GM23338 (cell line): ENCODE data around the gene IRF2BPL. TPM values are rescaled to one million over a fixed set of nuclear protein-coding genes. Genes with fewer than 3 reads are reported as not detected.
A peak's percentile ranks its signal among the peaks of the same experiment; 100 is the strongest.

Source experiments
- ATAC-seq: fragments of 200-7000 bp; cut with Tn5 transposase; 3 replicates; pipeline ENCODE4 v1.9.1; 2020
- DNase-seq: peaks from one replicate; pipeline ENCODE4 v3.0.0-alpha.2; 2015; ENCODE audit warnings: low spot score
- H2AFZ ChIP-seq: fragments of 200-600 bp; sonication (generic); 2 replicates; pipeline ENCODE4 v1.8.0; 2016; ENCODE audit warnings: antibody characterized with exemption, mild to moderate bottlenecking, moderate library complexity
- H3F3A ChIP-seq: fragments of 200-600 bp; sonication (generic); replicated peaks from 2 replicates; pipeline ENCODE4 v1.8.0; 2017; ENCODE audit warnings: antibody characterized with exemption, mixed run types, low read depth
- H3K27ac ChIP-seq: fragments of 200-600 bp; sonication (generic); 2 replicates; pipeline ENCODE4 v1.6.1; 2016; ENCODE audit warnings: low read depth
- H3K27me3 ChIP-seq: fragments of 200-600 bp; sonication (generic); 2 replicates; pipeline ENCODE4 v1.8.0; 2016; ENCODE audit warnings: mild to moderate bottlenecking, mixed run types, moderate library complexity; ENCODE audit not compliant: insufficient read depth
- H3K36me3 ChIP-seq: fragments of 200-600 bp; sonication (generic); 2 replicates; pipeline ENCODE4 v1.8.0; 2016; ENCODE audit warnings: mild to moderate bottlenecking; ENCODE audit not compliant: insufficient read depth
- H3K4me1 ChIP-seq: fragments of 200-600 bp; sonication (generic); 2 replicates; pipeline ENCODE4 v1.8.0; 2016; ENCODE audit warnings: mild to moderate bottlenecking, moderate library complexity; ENCODE audit not compliant: insufficient read depth
- H3K4me2 ChIP-seq: fragments of 200-600 bp; sonication (generic); 2 replicates; pipeline ENCODE4 v1.7.1; 2017; ENCODE audit warnings: mixed run types
- H3K4me3 ChIP-seq: fragments of 200-600 bp; sonication (generic); 2 replicates; pipeline ENCODE4 v1.6.1; 2016; ENCODE audit warnings: mixed run types
- H3K79me2 ChIP-seq: fragments of 200-600 bp; sonication (generic); replicated peaks from 2 replicates; pipeline ENCODE4 v1.8.0; 2017; ENCODE audit warnings: mild to moderate bottlenecking; ENCODE audit not compliant: insufficient read depth
- H3K9me2 ChIP-seq: fragments of 200-600 bp; sonication (generic); 2 replicates; pipeline ENCODE4 v1.8.0; 2017; ENCODE audit not compliant: insufficient read depth
- H4K20me1 ChIP-seq: fragments of 200-600 bp; sonication (generic); replicated peaks from 2 replicates; pipeline ENCODE4 v1.8.0; 2017; ENCODE audit warnings: mild to moderate bottlenecking; ENCODE audit not compliant: insufficient read depth
- H3K27ac Mint-ChIP-seq: 2 replicates; pipeline ENCODE4 v1.8.0; 2020; ENCODE audit warnings: inconsistent platforms, mild to moderate bottlenecking, moderate library complexity, mixed read lengths
- H3K27me3 Mint-ChIP-seq: 3 replicates; pipeline ENCODE4 v1.8.0; 2022; ENCODE audit warnings: low read depth, mild to moderate bottlenecking, moderate library complexity, mixed read lengths, inconsistent platforms; ENCODE audit not compliant: insufficient read depth, poor library complexity
- H3K36me3 Mint-ChIP-seq: 3 replicates; pipeline ENCODE4 v1.8.0; 2021; ENCODE audit warnings: low read depth, mild to moderate bottlenecking, inconsistent platforms, moderate library complexity, mixed read lengths
- H3K4me1 Mint-ChIP-seq: 3 replicates; pipeline ENCODE4 v1.8.0; 2020; ENCODE audit warnings: mild to moderate bottlenecking, inconsistent platforms, mixed read lengths
- H3K4me3 Mint-ChIP-seq: 3 replicates; pipeline ENCODE4 v1.8.0; 2021; ENCODE audit warnings: moderate library complexity, mild to moderate bottlenecking, inconsistent platforms, mixed read lengths
- H3K9me3 Mint-ChIP-seq: 3 replicates; pipeline ENCODE4 v1.8.0; 2020; ENCODE audit warnings: moderate library complexity, mild to moderate bottlenecking, inconsistent platforms, mixed read lengths
- CREB1 ChIP-seq: fragments of 250-450 bp; sonication (Bioruptor Pico); IDR thresholded peaks from 2 replicates; pipeline ENCODE4 v1.5.0; 2020; ENCODE audit warnings: low read depth, mild to moderate bottlenecking, moderate library complexity
- CTCF ChIP-seq, 2 experiments: fragments of 200-600 bp in 1 of 2; sonication (generic) in 1 of 2; conservative IDR thresholded peaks; 2 replicates each; pipeline versions ENCODE4 v1.5.1 to v1.6.1; 2016 to 2017; ENCODE audit warnings: antibody characterized with exemption in 2 of 2, low read depth in 2 of 2, mild to moderate bottlenecking in 2 of 2, moderate library complexity in 1 of 2
- ETS1 ChIP-seq: IDR thresholded peaks from 2 replicates; pipeline ENCODE4 v1.6.1; 2016; ENCODE audit warnings: antibody characterized with exemption
- EZH2 ChIP-seq: fragments of 200-600 bp; sonication (generic); IDR thresholded peaks from one replicate; pipeline ENCODE4 v1.8.0; 2017; ENCODE audit warnings: antibody characterized with exemption, mild to moderate bottlenecking, low read depth; ENCODE audit not compliant: unreplicated experiment
- EZH2phosphoT487 ChIP-seq: fragments of 200-600 bp; sonication (generic); IDR thresholded peaks from one replicate; pipeline ENCODE4 v1.8.1; 2018; ENCODE audit warnings: antibody characterized with exemption; ENCODE audit not compliant: unreplicated experiment
- JUNB ChIP-seq: IDR thresholded peaks from one replicate; pipeline ENCODE4 v1.6.1; 2016; ENCODE audit warnings: antibody characterized with exemption; ENCODE audit not compliant: unreplicated experiment
- NANOG ChIP-seq: IDR thresholded peaks from 2 replicates; pipeline ENCODE4 v1.6.1; 2016; ENCODE audit warnings: antibody characterized with exemption, borderline replicate concordance
- POLR2AphosphoS5 ChIP-seq: IDR thresholded peaks from 2 replicates; pipeline ENCODE4 v1.6.1; 2016; ENCODE audit warnings: antibody characterized with exemption, low read depth
- REST ChIP-seq: IDR thresholded peaks from one replicate; pipeline ENCODE4 v1.6.1; 2018; ENCODE audit warnings: antibody characterized with exemption; ENCODE audit not compliant: unreplicated experiment
- STAT1 ChIP-seq: IDR thresholded peaks from one replicate; pipeline ENCODE4 v1.6.1; 2016; ENCODE audit warnings: antibody characterized with exemption; ENCODE audit not compliant: unreplicated experiment
- ZNF114 ChIP-seq: fragments of 250-450 bp; sonication (Bioruptor Pico); IDR thresholded peaks from 2 replicates; pipeline ENCODE4 v1.5.0; 2020; ENCODE audit warnings: mild to moderate bottlenecking, moderate library complexity
- ZNF331 ChIP-seq: fragments of 250-450 bp; sonication (Bioruptor Pico); IDR thresholded peaks from 2 replicates; pipeline ENCODE4 v1.5.0; 2020; ENCODE audit warnings: low read depth, mild to moderate bottlenecking, moderate library complexity
- polyA plus RNA-seq: library from polyadenylated mRNA; unstranded; fragments of >200 nt; fragmentation: Nextera tagmentation; extraction: Ambion mirVana; gene quantifications from 2 replicates; pipeline ENCODE4 v1.2.1, GENCODE V29; 2016
- total RNA-seq: library from RNA; depleted of rRNA; stranded (reverse); fragments of >200 nt; shearing (Covaris generic); gene quantifications from 2 replicates; pipeline ENCODE4 v1.2.3, GENCODE V29; 2014

Gene IRF2BPL
- total and polyA plus RNA-seq, 2 experiments from 2014 or later, result 11.2 to 119 TPM

- Mint-ChIP-seq H3K9me3 (0 out of 3 replicates have a peak, but pooled peaks cover 4% of the 10 kb centered on the region), H3K36me3 (no peaks in the 10 kb centered on the region; the same call in 2 of the 3 replicates), H3K27ac (no peak overlapping the region; the same call in 1 of the 2 replicates), H3K27me3 (peaks cover 14% of the 10 kb centered on the region), H3K4me3 (no peak overlapping the region), H3K4me1 (peaks cover 50% of the 10 kb centered on the region)
- H3K9me2 ChIP-seq, result no peaks in the 10 kb centered on the region
- H2AFZ ChIP-seq, result peak overlapping the region; percentile 89
- H3K27ac ChIP-seq, result no peak overlapping the region; the same call in 1 of the 2 replicates
- H4K20me1 ChIP-seq, result no peaks in the 10 kb centered on the region
- peaks cover 46% of the 10 kb centered on the region for H3K4me1 ChIP-seq
- H3K36me3 ChIP-seq, result no peaks in the 10 kb centered on the region
- no peak overlapping the region for H3K4me3 ChIP-seq
- ATAC-seq, result peak; percentile 28
- no peak for TF ChIP-seq CREB1 (CRISPR knock-in tag)
- no peak for TF ChIP-seq REST
- TF ChIP-seq ETS1, result no peak
- H3K4me2 ChIP-seq, result 0 out of 2 replicates have a peak overlapping the region, but pooled peaks have one; percentile 48
- no peak for DNase-seq
- H3K79me2 ChIP-seq, result no peaks in the 10 kb centered on the region
- H3K27me3 ChIP-seq, result no peaks in the 10 kb centered on the region
- 0 out of 2 replicates have a peak, but pooled peaks cover 3% of the 10 kb centered on the region for H3F3A ChIP-seq
These were observed 24.4 kb downstream of the IRF2BPL start for GRCh38 chr14:77003960-77004710.

GRCh38 chr14:77002889-77003288, 25.6 kb downstream of the IRF2BPL start:
- Histone ChIP-seq H3K9me2 (no peaks in the 10 kb centered on the region), H3K27ac (no peak overlapping the region), H3K27me3 (no peaks in the 10 kb centered on the region), H3K4me3 (no peak overlapping the region), H4K20me1 (no peaks in the 10 kb centered on the region), H3K4me2 (no peak overlapping the region), H3F3A (0 out of 2 replicates have a peak, but pooled peaks cover 3% of the 10 kb centered on the region), H2AFZ (no peak overlapping the region), H3K4me1 (peaks cover 38% of the 10 kb centered on the region), H3K79me2 (no peaks in the 10 kb centered on the region), H3K36me3 (no peaks in the 10 kb centered on the region)
- Mint-ChIP-seq H3K4me3 (no peak overlapping the region), H3K27ac (no peak overlapping the region), H3K4me1 (peaks cover 52% of the 10 kb centered on the region), H3K36me3 (no peaks in the 10 kb centered on the region), H3K27me3 (peaks cover 9% of the 10 kb centered on the region), H3K9me3 (no peaks in the 10 kb centered on the region)
- DNase-seq, result no peak
- ATAC-seq, result no peak
- no peak for TF ChIP-seq ZNF114 (CRISPR knock-in tag)
- TF ChIP-seq ETS1, result no peak
- no peak for TF ChIP-seq CREB1 (CRISPR knock-in tag)
- TF ChIP-seq POLR2AphosphoS5, result no peak
- TF ChIP-seq JUNB, result no peak
- TF ChIP-seq EZH2, result no peak
- no peak for TF ChIP-seq EZH2phosphoT487
- no peak for TF ChIP-seq ZNF331
- no peak for TF ChIP-seq REST
- no peak for TF ChIP-seq NANOG
- no peak for TF ChIP-seq CTCF (conservative IDR thresholded peaks at IDR 0.05; ENCODE audit: low read depth in 2 of 2)
- TF ChIP-seq STAT1, result no peak
